22Rv1 (cell line): ENCODE results near the gene DNAAF2.

ENCODE experiments used
- H3K27ac ChIP-seq: fragments of 450-650 bp; 2 replicates; pipeline ENCODE4 v1.5.1; 2017
- ZFX ChIP-seq: fragments of 450-650 bp; IDR thresholded peaks from 2 replicates; pipeline ENCODE4 v1.6.1; 2017; ENCODE audit warnings: antibody characterized with exemption, borderline replicate concordance
- TF ChIP-seq, protein P1 (sequence below): fragments of 450-650 bp; IDR thresholded peaks from 2 replicates; pipeline ENCODE4 v1.5.1; 2017; ENCODE audit warnings: mild to moderate bottlenecking

Gene DNAAF2

DNA sequence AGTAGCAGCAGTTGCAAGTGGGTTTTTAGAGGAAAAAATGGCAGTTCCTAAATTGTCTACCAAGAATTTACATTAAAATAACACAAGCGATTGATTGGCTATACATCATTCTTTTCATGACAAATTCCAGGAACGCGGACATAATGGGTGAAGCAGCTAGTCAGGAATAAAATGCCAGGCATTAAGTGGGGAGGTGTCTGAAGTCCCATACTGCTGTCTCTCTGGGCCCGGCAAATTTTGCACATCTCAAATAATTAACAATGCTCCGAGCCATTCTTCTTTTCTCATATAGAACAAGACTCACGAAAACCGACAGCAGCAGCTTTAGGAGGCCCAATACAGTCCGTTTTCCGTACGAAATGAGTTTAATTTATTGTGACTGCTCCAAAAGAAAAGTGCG is 15.3 kb downstream of the DNAAF2 start:
- TF ChIP-seq ZFX: no peak
- TF ChIP-seq, protein P1, sequence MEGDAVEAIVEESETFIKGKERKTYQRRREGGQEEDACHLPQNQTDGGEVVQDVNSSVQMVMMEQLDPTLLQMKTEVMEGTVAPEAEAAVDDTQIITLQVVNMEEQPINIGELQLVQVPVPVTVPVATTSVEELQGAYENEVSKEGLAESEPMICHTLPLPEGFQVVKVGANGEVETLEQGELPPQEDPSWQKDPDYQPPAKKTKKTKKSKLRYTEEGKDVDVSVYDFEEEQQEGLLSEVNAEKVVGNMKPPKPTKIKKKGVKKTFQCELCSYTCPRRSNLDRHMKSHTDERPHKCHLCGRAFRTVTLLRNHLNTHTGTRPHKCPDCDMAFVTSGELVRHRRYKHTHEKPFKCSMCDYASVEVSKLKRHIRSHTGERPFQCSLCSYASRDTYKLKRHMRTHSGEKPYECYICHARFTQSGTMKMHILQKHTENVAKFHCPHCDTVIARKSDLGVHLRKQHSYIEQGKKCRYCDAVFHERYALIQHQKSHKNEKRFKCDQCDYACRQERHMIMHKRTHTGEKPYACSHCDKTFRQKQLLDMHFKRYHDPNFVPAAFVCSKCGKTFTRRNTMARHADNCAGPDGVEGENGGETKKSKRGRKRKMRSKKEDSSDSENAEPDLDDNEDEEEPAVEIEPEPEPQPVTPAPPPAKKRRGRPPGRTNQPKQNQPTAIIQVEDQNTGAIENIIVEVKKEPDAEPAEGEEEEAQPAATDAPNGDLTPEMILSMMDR: no peak
- H3K27ac ChIP-seq: peak overlapping the region; percentile 96

GRCh38 chr14:49619273-49619672 is 15.8 kb downstream of the DNAAF2 start:
- peak overlapping the region; percentile 96 for H3K27ac ChIP-seq

GRCh38 chr14:49617852-49618519 is 17.1 kb downstream of the DNAAF2 start:
- H3K27ac ChIP-seq: peak overlapping the region; percentile 35
- TF ChIP-seq, protein P1: no peak
- TF ChIP-seq ZFX: no peak

DNA sequence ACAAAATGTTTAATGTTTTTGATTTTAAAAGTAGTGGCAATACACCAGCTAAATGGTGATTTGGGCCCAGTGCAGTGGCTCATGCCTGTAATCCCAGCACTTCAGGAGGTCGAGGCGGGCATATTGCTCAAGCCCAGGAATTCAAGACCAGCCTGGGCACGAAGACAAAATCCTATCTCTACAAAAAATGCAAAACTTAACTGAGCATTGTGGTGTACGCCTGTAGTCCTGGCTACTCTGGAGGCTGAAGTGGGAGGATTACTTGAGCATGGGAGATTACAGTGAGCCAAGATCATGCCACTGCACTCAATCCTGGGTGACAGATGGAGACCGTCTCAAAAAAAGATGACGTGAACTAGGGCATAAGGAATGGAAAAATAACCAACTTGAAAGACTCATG is 19.3 kb downstream of the DNAAF2 start:
- TF ChIP-seq ZFX: no peak
- TF ChIP-seq, protein P1: no peak
- H3K27ac ChIP-seq: no peak overlapping the region; the same call in 1 of the 2 replicates

DNA sequence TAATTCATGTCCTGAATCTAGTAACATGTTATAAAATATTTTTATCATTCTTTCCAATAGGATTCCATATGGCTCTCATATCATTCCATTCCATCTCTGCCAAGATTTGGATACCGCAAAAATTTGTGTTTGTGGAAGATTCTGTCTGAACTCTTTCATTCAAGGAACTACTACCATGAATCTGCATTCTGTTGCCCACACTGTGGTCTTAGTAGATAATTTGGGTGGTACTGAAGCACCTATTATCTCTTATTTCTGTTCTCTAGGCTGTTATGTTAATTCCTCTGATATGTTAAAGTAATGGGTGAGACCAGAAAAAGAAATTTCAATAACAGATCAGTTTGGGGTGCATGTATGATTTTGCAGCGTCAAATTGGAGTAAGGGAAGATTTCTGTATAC is 20.8 kb downstream of the DNAAF2 start:
- no peak for TF ChIP-seq ZFX
- TF ChIP-seq, protein P1: no peak
- no peak overlapping the region for H3K27ac ChIP-seq

DNA sequence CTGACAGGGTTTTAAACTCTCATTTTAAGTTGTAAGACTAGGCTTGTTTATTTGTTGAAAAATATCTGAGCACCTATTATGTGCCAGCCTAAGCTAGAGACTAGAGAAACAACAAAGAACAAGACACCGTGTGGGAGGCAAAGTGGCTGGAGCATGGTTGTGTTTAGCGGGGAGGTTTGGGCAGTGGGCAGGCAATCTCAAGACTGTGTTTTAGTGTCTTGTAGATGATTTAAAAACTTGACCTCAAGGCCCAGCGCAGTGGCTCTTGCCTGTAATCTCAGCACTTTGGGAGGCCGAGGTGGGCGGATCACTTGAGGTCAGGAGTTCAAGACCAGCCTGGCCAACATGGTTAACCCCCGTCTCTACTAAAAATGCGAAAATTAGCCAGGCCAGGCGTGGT is 22.4 kb downstream of the DNAAF2 start:
- TF ChIP-seq, protein P1: no peak
- TF ChIP-seq ZFX: no peak
- H3K27ac ChIP-seq: no peak overlapping the region

DNA sequence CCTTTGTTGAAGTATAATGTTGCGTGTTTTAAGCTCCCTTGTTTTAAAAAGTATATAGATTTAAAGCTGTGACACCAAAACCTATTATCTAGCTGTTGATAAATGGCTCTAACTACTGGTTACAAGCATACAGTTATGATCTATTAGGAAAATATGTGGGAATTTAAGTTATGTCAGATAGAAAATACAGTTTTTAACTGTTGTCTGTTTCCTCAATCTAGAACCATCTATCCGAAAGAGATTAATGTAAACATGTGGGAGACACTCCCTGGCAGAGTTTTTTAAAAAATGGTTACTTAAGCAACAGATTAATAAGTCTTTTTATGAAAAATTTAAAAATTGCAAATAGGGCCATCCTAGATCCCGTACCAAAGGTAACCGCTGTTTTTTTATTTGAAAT is 22.8 kb downstream of the DNAAF2 start:
- no peak overlapping the region for H3K27ac ChIP-seq
- no peak for TF ChIP-seq ZFX
- TF ChIP-seq, protein P1: no peak

GRCh38 chr14:49607583-49607982 is 27.5 kb downstream of the DNAAF2 start:
- no peak overlapping the region for H3K27ac ChIP-seq
- no peak for TF ChIP-seq ZFX
- TF ChIP-seq, protein P1: no peak
